HepG2 (cell line): Measurements from ENCODE around the gene MEIS1. TPM values are rescaled to one million over a fixed set of nuclear protein-coding genes. Genes with fewer than 3 reads are reported as not detected.

ENCODE experiments used
- ATAC-seq: fragments of 200-7000 bp; cut with Tn5 transposase; 3 replicates; pipeline ENCODE4 v1.9.1; 2020; ENCODE audit warnings: mild to moderate bottlenecking, moderate library complexity
- BruUV-seq: library from RNA; stranded (reverse); fragments of 400-500 nt; replicated peaks from 2 replicates; lab custom pipeline; 2021; lab: Mats Ljungman, UMichigan
- CTCF ChIA-PET: fragments of 300-600 bp; formaldehyde crosslinking; extraction: SDS; loops from one replicate; lab custom pipeline; 2021; ENCODE audit warnings: low total read pairs, inconsistent platforms, low intra/inter-chr PET ratio; lab: Yijun Ruan, JAX
- POLR2A ChIA-PET: fragments of 350-600 bp; sonication (Branson Sonifier 250); formaldehyde crosslinking; loops from one replicate; lab custom pipeline; 2020; ENCODE audit warnings: antibody characterized with exemption, inconsistent platforms; lab: Yijun Ruan, JAX
- DNase-seq: peaks from one replicate; pipeline ENCODE4 v3.0.0-alpha.2; 2015; ENCODE audit warnings: low spot score
- FAIRE-seq: peaks from 3 replicates; lab custom pipeline; 2011; peaks lifted over from hg19 to GRCh38; lab: Jason Lieb, UNC
- H2AFZ ChIP-seq: one replicate; pipeline ENCODE4 v1.6.1; 2011; ENCODE audit warnings: low read length, inconsistent platforms
- H3K27ac ChIP-seq: fragments of 300-600 bp; 3 replicates; pipeline ENCODE4 v1.8.0; 2011; ENCODE audit warnings: mixed run types, mild to moderate bottlenecking, mixed read lengths, low read length, inconsistent platforms; ENCODE audit not compliant: insufficient read depth; ENCODE audit errors: extremely low read length
- H3K27me3 ChIP-seq, 2 experiments: fragments of 200-600 bp in 1 of 2; 2 replicates in 1 of 2; 3 replicates in 1 of 2; pipeline versions ENCODE4 v1.6.0 to v1.8.0; 2011; ENCODE audit warnings: low read length in 2 of 2, mild to moderate bottlenecking in 2 of 2, moderate library complexity in 2 of 2, inconsistent platforms in 1 of 2; ENCODE audit not compliant: insufficient read depth in 2 of 2, control insufficient read depth in 1 of 2
- H3K36me3 ChIP-seq, 2 experiments: fragments of 200-600 bp in 1 of 2; replicated peaks in 1 of 2; 2 replicates in 1 of 2; 3 replicates in 1 of 2; pipeline versions ENCODE4 v1.5.1 to v1.8.0; 2011; ENCODE audit warnings: low read length in 2 of 2, inconsistent platforms in 1 of 2; ENCODE audit not compliant: insufficient read depth in 2 of 2, control insufficient read depth in 1 of 2
- H3K4me1 ChIP-seq: 2 replicates; pipeline ENCODE4 v1.5.1; 2012; ENCODE audit warnings: low read length, inconsistent platforms; ENCODE audit not compliant: insufficient read depth
- H3K4me2 ChIP-seq: 2 replicates; pipeline ENCODE4 v1.6.0; 2011; ENCODE audit warnings: low read depth, low read length, inconsistent platforms
- H3K4me3 ChIP-seq, 3 experiments: fragments of 200-600 bp in 1 of 3; sonication (generic), shearing (Covaris generic) in 1 of 3; replicated peaks in 1 of 3; 2 replicates each; pipeline ENCODE4 v1.5.1; 2011 to 2016; ENCODE audit warnings: low read length in 3 of 3, inconsistent platforms in 2 of 3, low read depth in 2 of 3, mild to moderate bottlenecking in 2 of 3, control low read depth in 1 of 3, mixed read lengths in 1 of 3; ENCODE audit not compliant: insufficient read depth in 1 of 3
- H3K79me2 ChIP-seq: one replicate; pipeline ENCODE4 v1.6.1; 2011; ENCODE audit warnings: low read length, inconsistent platforms; ENCODE audit not compliant: insufficient read depth
- H3K9ac ChIP-seq: 2 replicates; pipeline ENCODE4 v1.6.0; 2011; ENCODE audit warnings: mild to moderate bottlenecking, low read depth, low read length, inconsistent platforms; ENCODE audit not compliant: insufficient read depth
- H3K9me3 ChIP-seq: 2 replicates; pipeline ENCODE4 v1.5.1; 2012; ENCODE audit warnings: mild to moderate bottlenecking, low read length
- H4K20me1 ChIP-seq: 2 replicates; pipeline ENCODE4 v1.6.0; 2011; ENCODE audit warnings: inconsistent platforms, mild to moderate bottlenecking, low read length, moderate library complexity; ENCODE audit not compliant: insufficient read depth
- AHR ChIP-seq: IDR thresholded peaks from 2 replicates; pipeline ENCODE4 v1.6.1; 2018; ENCODE audit warnings: missing genetic modification reagents, missing compliant biosample characterization
- ARNT ChIP-seq: fragments of 450-650 bp; IDR thresholded peaks from 2 replicates; pipeline ENCODE4 v1.6.1; 2017
- ATF7-NPFF ChIP-seq: sonication (generic); formaldehyde crosslinking; IDR thresholded peaks from 2 replicates; pipeline ENCODE4 v1.8.1; 2023; ENCODE audit warnings: mild to moderate bottlenecking, low read depth, missing genetic modification reagents, moderate library complexity
- CHD2 ChIP-seq: IDR thresholded peaks from 2 replicates; pipeline ENCODE4 v1.6.1; 2011; ENCODE audit warnings: low read depth, low read length, improper control_type of control experiment
- FOSL2 ChIP-seq: sonication (generic); formaldehyde crosslinking; IDR thresholded peaks from 2 replicates; pipeline ENCODE4 v1.4.0; 2020; ENCODE audit warnings: missing genetic modification reagents
- MTF1 ChIP-seq: sonication (generic); formaldehyde crosslinking; IDR thresholded peaks from 2 replicates; pipeline ENCODE4 v1.5.0; 2020; ENCODE audit warnings: missing genetic modification reagents
- NR2C2 ChIP-seq: sonication (generic); formaldehyde crosslinking; IDR thresholded peaks from 2 replicates; pipeline ENCODE4 v1.4.0; 2020; ENCODE audit warnings: missing genetic modification reagents, mild to moderate bottlenecking, moderate library complexity, borderline replicate concordance
- SOX13 ChIP-seq, 3 experiments: fragments of 450-650 bp in 1 of 3; sonication (generic) in 1 of 3; formaldehyde crosslinking in 1 of 3; IDR thresholded peaks in 2 of 3; conservative IDR thresholded peaks in 1 of 3; 2 replicates each; pipeline versions ENCODE4 v1.5.0 to v1.6.1; 2016 to 2020; ENCODE audit warnings: antibody characterized with exemption in 1 of 3, mild to moderate bottlenecking in 1 of 3, missing compliant biosample characterization in 1 of 3, missing genetic modification reagents in 1 of 3, moderate library complexity in 1 of 3
- SP1 ChIP-seq, 2 experiments: fragments of 450-650 bp in 1 of 2; sonication (generic) in 1 of 2; formaldehyde crosslinking in 1 of 2; IDR thresholded peaks; 2 replicates each; pipeline versions ENCODE4 v1.4.0 to v1.6.1; 2016 to 2020; ENCODE audit warnings: missing genetic modification reagents in 1 of 2
- ZNF12 ChIP-seq: sonication (generic); formaldehyde crosslinking; IDR thresholded peaks from 2 replicates; pipeline ENCODE4 v1.5.0; 2020; ENCODE audit warnings: missing genetic modification reagents
- ZNF207 ChIP-seq: fragments of 450-650 bp; IDR thresholded peaks from 2 replicates; pipeline ENCODE4 v1.6.1; 2016; ENCODE audit warnings: antibody characterized with exemption, borderline replicate concordance
- ZNF614 ChIP-seq: IDR thresholded peaks from 2 replicates; pipeline ENCODE4 v1.6.1; 2018; ENCODE audit warnings: missing biosample characterization, missing genetic modification reagents, inconsistent platforms, borderline replicate concordance
- ZNF704 ChIP-seq: sonication (generic); formaldehyde crosslinking; IDR thresholded peaks from 2 replicates; pipeline ENCODE4 v1.8.1; 2023; ENCODE audit warnings: mild to moderate bottlenecking, inconsistent platforms, moderate library complexity, missing genetic modification reagents, borderline replicate concordance
- ZNF850 ChIP-seq: sonication (generic); formaldehyde crosslinking; conservative IDR thresholded peaks from 2 replicates; pipeline ENCODE4 v1.9.0; 2021; ENCODE audit warnings: mild to moderate bottlenecking, missing genetic modification reagents
- ZNF883 ChIP-seq: sonication (generic); formaldehyde crosslinking; IDR thresholded peaks from 2 replicates; pipeline ENCODE4 v1.5.1; 2020; ENCODE audit warnings: mild to moderate bottlenecking, missing genetic modification reagents; ENCODE audit errors: not compliant biosample characterization
- WGBS: methylation state at CpG from one replicate; pipeline ENCODE4 v1.1.6; 2017; ENCODE audit warnings: low lambda C conversion rate; 5-methylcytosine and 5-hydroxymethylcytosine counted together
- in situ Hi-C: cut with HindIII; loops from 2 replicates; pipeline ENCODE4 v1.10.0; 2017; ENCODE audit warnings: low pct_unique_long_range_greater_than_20kb; ENCODE audit not compliant: extremely low pct_ligation_motif_present
- intact Hi-C: fragments of 100-400 bp; cut with micrococcal nuclease; formaldehyde crosslinking; loops from one replicate; pipeline ENCODE4 v1.10.0; 2022; ENCODE audit not compliant: unreplicated experiment
- polyA plus RNA-seq, 8 experiments: library from polyadenylated mRNA; depleted of rRNA in 3 of 8; stranded (reverse) in 7 of 8; unstranded in 1 of 8; fragments of >200 nt; fragmentation: Illumina TruSeq in 4 of 8; extraction: Trizol in 4 of 8; gene quantifications; 2 replicates each; pipeline versions ENCODE4 v1.2.1 to v1.2.3, GENCODE V29; 2011 to 2016; ENCODE audit warnings: low read depth in 4 of 8, missing spikeins in 1 of 8, mixed read lengths in 1 of 8; ENCODE audit not compliant: insufficient read depth in 1 of 8
- total RNA-seq, 5 experiments: library from RNA; depleted of rRNA; stranded (reverse); fragments of >200 nt; fragmentation: Illumina TruSeq; extraction: Trizol; gene quantifications; 2 replicates each; pipeline ENCODE4 v1.2.3, GENCODE V29; 2016; ENCODE audit warnings: low read depth in 1 of 5
- TF ChIP-seq, protein P1 (sequence below): IDR thresholded peaks from 2 replicates; pipeline ENCODE4 v1.6.1; 2016; ENCODE audit warnings: missing biosample characterization, missing genetic modification reagents, low read depth

MEIS1 gene
- total and polyA plus RNA-seq, 2 of the 13 experiments (the other 11 are each of a cell fraction or from before 2014, with no cell fraction given) = 3.8 to 6.0 TPM

- no peaks in the 10 kb centered on the region; a peak in 1 of 5 replicates for H3K36me3 ChIP-seq
- H2AFZ ChIP-seq = no peak overlapping the region
- H3K9me3 ChIP-seq = no peaks in the 10 kb centered on the region
- DNase-seq (no peak), FAIRE-seq (no peak), ATAC-seq (no peak)
- in situ Hi-C loops (loop anchor here (10.0 to 25.0 kb wide), 5 partner anchors 772 to 1597 kb away; no protein-coding TSS in a partner anchor), intact Hi-C loops (no loop called here)
- H3K79me2 ChIP-seq = no peaks in the 10 kb centered on the region
- H3K27me3 ChIP-seq = peaks cover 0 to 3% of the 10 kb centered on the region in 2 experiments; a peak in 1 of 5 replicates
- no peak overlapping the region for H3K9ac ChIP-seq
- no TSS peak for BruUV-seq
- ChIA-PET POLR2A (no interaction called here), CTCF (no interaction called here)
- no peak overlapping the region for H3K4me3 ChIP-seq
- no peak overlapping the region for H3K4me2 ChIP-seq
- H3K4me1 ChIP-seq = peaks cover 13% of the 10 kb centered on the region
- WGBS = 93% methylated on average over 36 of the region's 36 CpGs
- H4K20me1 ChIP-seq = no peaks in the 10 kb centered on the region
- TF ChIP-seq SOX13 (IDR thresholded peaks at IDR 0.05) = no peak
- no peak for TF ChIP-seq SOX13 (CRISPR knock-in tag; conservative IDR thresholded peaks at IDR 0.05 in 1 of 2, IDR thresholded peaks at IDR 0.05 in 1 of 2)
- TF ChIP-seq CHD2 = no peak
- TF ChIP-seq, protein P1, sequence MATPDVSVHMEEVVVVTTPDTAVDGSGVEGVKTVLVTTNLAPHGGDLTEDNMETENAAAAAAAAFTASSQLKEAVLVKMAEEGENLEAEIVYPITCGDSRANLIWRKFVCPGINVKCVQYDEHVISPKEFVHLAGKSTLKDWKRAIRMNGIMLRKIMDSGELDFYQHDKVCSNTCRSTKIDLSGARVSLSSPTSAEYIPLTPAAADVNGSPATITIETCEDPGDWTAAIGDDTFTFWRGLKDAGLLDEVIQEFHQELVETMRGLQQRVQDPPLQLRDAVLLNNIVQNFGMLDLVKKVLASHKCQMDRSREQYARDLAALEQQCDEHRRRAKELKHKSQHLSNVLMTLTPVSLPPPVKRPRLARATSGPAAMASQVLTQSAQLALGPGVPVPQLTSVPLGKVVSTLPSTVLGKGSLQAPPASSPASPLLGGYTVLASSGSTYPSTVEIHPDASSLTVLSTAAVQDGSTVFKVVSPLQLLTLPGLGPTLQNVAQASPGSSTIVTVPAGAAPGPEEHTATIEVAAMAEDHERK = no peak
- no peak for TF ChIP-seq ZNF850
- no peak for TF ChIP-seq ZNF704 (CRISPR knock-in tag)
- no peak for TF ChIP-seq ATF7-NPFF
- no peak for TF ChIP-seq ARNT
- no peak for TF ChIP-seq ZNF12 (CRISPR knock-in tag)
- no peak for TF ChIP-seq NR2C2 (CRISPR knock-in tag)
- no peak for TF ChIP-seq SP1 (IDR thresholded peaks at IDR 0.05)
- TF ChIP-seq SP1 (CRISPR knock-in tag; IDR thresholded peaks at IDR 0.05) = no peak
- no peak for TF ChIP-seq ZNF614
- no peak for TF ChIP-seq AHR
- no peak for TF ChIP-seq MTF1
- no peak for TF ChIP-seq FOSL2
- no peak for TF ChIP-seq ZNF207
- no peak for TF ChIP-seq ZNF883 (CRISPR knock-in tag)
- H3K27ac ChIP-seq = no peak overlapping the region
Measured at GRCh38 chr2:66439812-66440542, 5.1 kb downstream of the MEIS1 start.
